Fibroblast of lung (primary cell): ENCODE results near the gene NAALADL1.

Experiments used
- EZH2 ChIP-seq: IDR thresholded peaks from 2 replicates; pipeline ENCODE4 v1.5.1; 2012; ENCODE audit warnings: low read length, control low read depth, mild to moderate bottlenecking; ENCODE audit errors: missing control alignments
- TF ChIP-seq, protein P1 (sequence below), 2 donors: IDR thresholded peaks in 1 of 2; conservative IDR thresholded peaks in 1 of 2; 1 replicate in 1 of 2; 2 replicates in 1 of 2; pipeline ENCODE4 v1.5.1; 2011 to 2012; ENCODE audit warnings: low read length in 2 of 2, control low read depth in 1 of 2, inconsistent platforms in 1 of 2, low read depth in 1 of 2, mild to moderate bottlenecking in 1 of 2

DNA sequence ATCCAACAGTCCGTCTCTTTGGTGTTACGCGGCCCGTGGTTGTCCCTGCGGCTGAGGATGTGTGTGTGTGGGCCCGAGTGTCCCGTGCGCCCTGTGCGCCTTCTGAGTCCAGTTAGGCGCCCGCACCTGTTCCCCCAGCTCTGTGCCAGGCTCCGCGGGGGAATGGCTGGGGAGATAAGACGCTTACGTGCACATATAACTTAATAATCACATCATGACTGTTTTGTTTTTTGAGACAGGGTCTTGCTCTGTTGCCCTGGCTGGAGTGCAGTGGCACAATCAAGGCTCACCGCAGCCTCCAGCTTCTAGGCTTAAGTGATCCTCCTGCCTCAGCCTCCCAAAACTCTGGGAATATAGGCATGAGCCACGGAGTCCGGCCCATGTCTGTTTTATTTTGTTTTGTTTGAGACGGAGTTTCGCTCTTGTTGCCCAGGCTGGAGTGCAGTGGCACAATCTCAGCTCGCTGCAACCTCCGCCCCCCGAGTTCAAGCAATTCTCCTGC is 43.6 kb downstream of the NAALADL1 start:
- TF ChIP-seq, protein P1, sequence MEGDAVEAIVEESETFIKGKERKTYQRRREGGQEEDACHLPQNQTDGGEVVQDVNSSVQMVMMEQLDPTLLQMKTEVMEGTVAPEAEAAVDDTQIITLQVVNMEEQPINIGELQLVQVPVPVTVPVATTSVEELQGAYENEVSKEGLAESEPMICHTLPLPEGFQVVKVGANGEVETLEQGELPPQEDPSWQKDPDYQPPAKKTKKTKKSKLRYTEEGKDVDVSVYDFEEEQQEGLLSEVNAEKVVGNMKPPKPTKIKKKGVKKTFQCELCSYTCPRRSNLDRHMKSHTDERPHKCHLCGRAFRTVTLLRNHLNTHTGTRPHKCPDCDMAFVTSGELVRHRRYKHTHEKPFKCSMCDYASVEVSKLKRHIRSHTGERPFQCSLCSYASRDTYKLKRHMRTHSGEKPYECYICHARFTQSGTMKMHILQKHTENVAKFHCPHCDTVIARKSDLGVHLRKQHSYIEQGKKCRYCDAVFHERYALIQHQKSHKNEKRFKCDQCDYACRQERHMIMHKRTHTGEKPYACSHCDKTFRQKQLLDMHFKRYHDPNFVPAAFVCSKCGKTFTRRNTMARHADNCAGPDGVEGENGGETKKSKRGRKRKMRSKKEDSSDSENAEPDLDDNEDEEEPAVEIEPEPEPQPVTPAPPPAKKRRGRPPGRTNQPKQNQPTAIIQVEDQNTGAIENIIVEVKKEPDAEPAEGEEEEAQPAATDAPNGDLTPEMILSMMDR (conservative IDR thresholded peaks at IDR 0.05 in 1 of 2, IDR thresholded peaks at IDR 0.05 in 1 of 2; ENCODE audit: low read depth in 1 of 2, low read length in 2 of 2) = no peak
- TF ChIP-seq EZH2 = no peak
